B cell (primary cell): ENCODE data around the gene ANKRD10. TPM values are rescaled to one million over a fixed set of nuclear protein-coding genes. Genes with fewer than 3 reads are reported as not detected.

Experiments
- ATAC-seq: fragments of 200-7000 bp; cut with Tn5 transposase; one replicate; pipeline ENCODE4 v1.10.0; 2021; ENCODE audit warnings: low read depth, mild to moderate bottlenecking, moderate number of reproducible peaks, moderate library complexity
- CTCF ChIA-PET: fragments of 350-600 bp; sonication (Branson Sonifier 250); formaldehyde crosslinking; loops from one replicate; lab custom pipeline; 2021; ENCODE audit warnings: antibody characterized with exemption, inconsistent platforms; lab: Charles Lee
- POLR2A ChIA-PET: fragments of 350-600 bp; sonication (Branson Sonifier 250); formaldehyde crosslinking; loops from one replicate; lab custom pipeline; 2021; ENCODE audit warnings: antibody characterized with exemption; lab: Charles Lee
- DNase-seq: peaks from one replicate; pipeline ENCODE4 v3.0.0; 2013
- H2AFZ ChIP-seq: 2 replicates; pipeline ENCODE4 v1.6.1; 2012; ENCODE audit warnings: mild to moderate bottlenecking, low read depth, low read length; ENCODE audit not compliant: insufficient read depth, poor library complexity, severe bottlenecking
- H3K27ac ChIP-seq, 2 donors: 1 replicate in 1 of 2; 2 replicates in 1 of 2; pipeline ENCODE4 v1.5.1; 2012 to 2013; ENCODE audit warnings: low read length in 2 of 2, mild to moderate bottlenecking in 2 of 2, moderate library complexity in 1 of 2
- H3K27me3 ChIP-seq, 4 experiments: fragments of 200-600 bp in 1 of 4; sonication (generic) in 1 of 4; replicated peaks in 1 of 4; 1 replicate in 2 of 4; 2 replicates in 2 of 4; pipeline versions ENCODE4 v1.6.1 to v1.7.0; 2013 to 2016; ENCODE audit warnings: low read length in 3 of 4, mild to moderate bottlenecking in 2 of 4, mixed read lengths in 1 of 4, moderate library complexity in 1 of 4; ENCODE audit not compliant: insufficient read depth in 4 of 4, control insufficient read depth in 3 of 4; ENCODE audit errors: control extremely low read depth in 1 of 4
- H3K36me3 ChIP-seq, 2 experiments: replicated peaks in 1 of 2; 1 replicate in 1 of 2; 2 replicates in 1 of 2; pipeline versions ENCODE4 v1.6.1 to v1.7.1; 2013; ENCODE audit warnings: low read length in 1 of 2; ENCODE audit not compliant: insufficient read depth in 2 of 2, control insufficient read depth in 1 of 2; ENCODE audit errors: control extremely low read depth in 1 of 2, extremely low read depth in 1 of 2
- H3K4me1 ChIP-seq, 2 donors: fragments of 200-600 bp in 1 of 2; sonication (generic) in 1 of 2; 1 replicate in 1 of 2; 2 replicates in 1 of 2; pipeline versions ENCODE4 v1.5.1 to v1.6.1; 2013 to 2017; ENCODE audit warnings: low read length in 2 of 2; ENCODE audit not compliant: control insufficient read depth in 2 of 2, insufficient read depth in 2 of 2
- H3K4me2 ChIP-seq: replicated peaks from 2 replicates; pipeline ENCODE3; 2012; ENCODE audit warnings: mild to moderate bottlenecking, low read depth, low read length; ENCODE audit not compliant: poor library complexity, severe bottlenecking
- H3K4me3 ChIP-seq, 5 experiments: fragments of 200-600 bp in 1 of 5; sonication (generic) in 1 of 5; 1 replicate in 3 of 5; 2 replicates in 2 of 5; pipeline versions ENCODE4 v1.5.1 to v1.7.0; 2011 to 2016; ENCODE audit warnings: low read length in 4 of 5, mild to moderate bottlenecking in 4 of 5, low read depth in 2 of 5, control low read depth in 1 of 5, moderate library complexity in 1 of 5; ENCODE audit not compliant: insufficient read depth in 1 of 5; ENCODE audit errors: control extremely low read depth in 1 of 5, extremely low read depth in 1 of 5
- H3K79me2 ChIP-seq: fragments of 200-600 bp; sonication (generic); one replicate; pipeline ENCODE4 v1.6.0; 2016; ENCODE audit warnings: low read length; ENCODE audit not compliant: control insufficient read depth, insufficient read depth
- H3K9ac ChIP-seq: fragments of 200-600 bp; sonication (generic); 2 replicates; pipeline ENCODE4 v1.6.1; 2017; ENCODE audit warnings: mild to moderate bottlenecking, low read length, moderate library complexity
- H3K9me3 ChIP-seq, 3 donors: one replicate each; pipeline versions ENCODE4 v1.6.1 to v1.7.1; 2013; ENCODE audit warnings: low read length in 2 of 3; ENCODE audit not compliant: control insufficient read depth in 2 of 3, insufficient read depth in 1 of 3; ENCODE audit errors: control extremely low read depth in 1 of 3
- H4K20me1 ChIP-seq: 2 replicates; pipeline ENCODE4 v1.6.0; 2012; ENCODE audit warnings: mild to moderate bottlenecking, low read length; ENCODE audit not compliant: insufficient read depth, control insufficient read depth, poor library complexity, severe bottlenecking
- H3K27ac Mint-ChIP-seq: one replicate; pipeline ENCODE4 v1.8.0; 2021; ENCODE audit warnings: mixed read lengths
- H3K27me3 Mint-ChIP-seq: one replicate; pipeline ENCODE4 v1.8.0; 2021; ENCODE audit warnings: mixed read lengths
- H3K4me1 Mint-ChIP-seq: one replicate; pipeline ENCODE4 v1.8.0; 2021; ENCODE audit warnings: mixed read lengths
- H3K4me3 Mint-ChIP-seq: one replicate; pipeline ENCODE4 v1.8.0; 2021; ENCODE audit warnings: mixed read lengths
- H3K9me3 Mint-ChIP-seq: one replicate; pipeline ENCODE4 v1.8.0; 2022; ENCODE audit warnings: mixed read lengths; ENCODE audit not compliant: insufficient read depth
- EZH2 ChIP-seq: IDR thresholded peaks from 2 replicates; pipeline ENCODE4 v1.6.1; 2012; ENCODE audit warnings: borderline replicate concordance, low read depth, mild to moderate bottlenecking, moderate library complexity, low read length; ENCODE audit not compliant: insufficient read depth, poor library complexity, severe bottlenecking
- WGBS: methylation state at CpG from one replicate; pipeline ENCODE4 v1.1.5; 2013; ENCODE audit warnings: missing lambda C conversion rate; ENCODE audit not compliant: insufficient coverage; 5-methylcytosine and 5-hydroxymethylcytosine counted together
- intact Hi-C: fragments of 100-400 bp; cut with micrococcal nuclease; formaldehyde crosslinking; loops from one replicate; pipeline ENCODE4 v1.10.0; 2022
- polyA plus RNA-seq: library from polyadenylated mRNA; depleted of rRNA; stranded (reverse); fragments of >200 nt; gene quantifications from 2 replicates; pipeline ENCODE4 v1.2.3, GENCODE V29; 2012
- total RNA-seq, 2 donors: library from RNA; stranded (reverse); fragments of 120-200 nt in 1 of 2; gene quantifications; 1 replicate in 1 of 2; 2 replicates in 1 of 2; pipeline versions ENCODE4 v1.2.3 to v1.2.4, GENCODE V29; 2013 to 2022
- TF ChIP-seq, protein P1 (sequence below): fragments of 200-600 bp; IDR thresholded peaks from one replicate; pipeline ENCODE4 v1.8.0; 2022; ENCODE audit warnings: antibody characterized with exemption, mild to moderate bottlenecking

The ANKRD10 gene
- total and polyA plus RNA-seq, 2 donors (not counting 1 experiment from before 2014, with no cell fraction given): 142 to 256 TPM

DNA sequence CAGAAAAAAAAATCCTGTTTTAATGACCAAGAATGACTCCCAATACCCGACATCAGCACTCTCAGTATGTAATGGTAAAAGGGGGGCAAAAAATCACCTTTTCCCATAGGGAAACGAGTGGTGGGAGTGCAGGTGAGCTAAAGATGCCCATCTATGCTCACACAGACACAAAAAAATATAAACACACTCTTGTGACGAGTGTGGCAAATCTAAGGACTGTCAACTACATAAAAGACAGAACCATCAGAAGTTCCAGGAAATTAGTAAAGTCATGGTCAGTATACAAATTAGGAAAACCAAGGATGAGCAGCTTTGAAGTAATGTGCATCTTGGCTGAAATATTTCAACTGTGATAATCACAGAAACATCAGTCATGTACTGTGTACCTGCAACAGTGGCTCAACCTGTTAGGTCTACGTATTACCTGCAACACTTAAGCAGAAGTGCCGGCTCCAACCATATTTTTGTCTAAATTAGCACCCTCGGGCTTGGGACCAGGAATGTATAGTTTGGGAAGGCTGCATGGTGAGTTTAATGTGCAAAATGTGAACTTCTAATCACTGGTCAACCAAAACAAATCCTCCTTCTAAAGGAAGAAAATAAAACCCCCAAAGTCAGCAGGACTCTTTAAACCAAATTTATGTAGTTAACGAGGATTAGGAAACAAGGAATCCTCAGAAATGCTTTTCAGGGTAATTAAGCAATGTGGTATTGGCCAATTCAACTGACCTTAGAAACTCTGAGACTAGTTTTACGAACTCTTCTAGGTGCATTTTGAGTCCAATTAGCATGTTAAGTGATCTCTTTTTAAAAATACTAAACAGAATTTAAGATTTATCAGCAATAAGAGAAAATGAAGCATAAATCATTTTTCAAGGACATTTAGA lies 24.3 kb downstream of the ANKRD10 start:
- ChIA-PET POLR2A (no interaction called here), CTCF (no interaction called here)
- Histone ChIP-seq H2AFZ (no peak overlapping the region), H3K36me3 (peaks cover 0 to 26% of the 10 kb centered on the region in 2 experiments), H3K9me3 (no peaks in the 10 kb centered on the region), H3K4me2 (no peak overlapping the region), H3K4me3 (no peak overlapping the region), H3K27me3 (no peaks in the 10 kb centered on the region), H4K20me1 (no peaks in the 10 kb centered on the region), H3K9ac (no peak overlapping the region), H3K79me2 (no peaks in the 10 kb centered on the region), H3K27ac (no peak overlapping the region), H3K4me1 (no peaks in the 10 kb centered on the region)
- intact Hi-C loops: no loop called here
- WGBS: no CpG with 5 or more reads among the region's 8 CpGs
- no peak overlapping the region for H3K27ac Mint-ChIP-seq
- no peaks in the 10 kb centered on the region for H3K27me3 Mint-ChIP-seq
- ATAC-seq (no peak), DNase-seq (no peak)
- H3K4me1 Mint-ChIP-seq: no peaks in the 10 kb centered on the region
- TF ChIP-seq, protein P1, sequence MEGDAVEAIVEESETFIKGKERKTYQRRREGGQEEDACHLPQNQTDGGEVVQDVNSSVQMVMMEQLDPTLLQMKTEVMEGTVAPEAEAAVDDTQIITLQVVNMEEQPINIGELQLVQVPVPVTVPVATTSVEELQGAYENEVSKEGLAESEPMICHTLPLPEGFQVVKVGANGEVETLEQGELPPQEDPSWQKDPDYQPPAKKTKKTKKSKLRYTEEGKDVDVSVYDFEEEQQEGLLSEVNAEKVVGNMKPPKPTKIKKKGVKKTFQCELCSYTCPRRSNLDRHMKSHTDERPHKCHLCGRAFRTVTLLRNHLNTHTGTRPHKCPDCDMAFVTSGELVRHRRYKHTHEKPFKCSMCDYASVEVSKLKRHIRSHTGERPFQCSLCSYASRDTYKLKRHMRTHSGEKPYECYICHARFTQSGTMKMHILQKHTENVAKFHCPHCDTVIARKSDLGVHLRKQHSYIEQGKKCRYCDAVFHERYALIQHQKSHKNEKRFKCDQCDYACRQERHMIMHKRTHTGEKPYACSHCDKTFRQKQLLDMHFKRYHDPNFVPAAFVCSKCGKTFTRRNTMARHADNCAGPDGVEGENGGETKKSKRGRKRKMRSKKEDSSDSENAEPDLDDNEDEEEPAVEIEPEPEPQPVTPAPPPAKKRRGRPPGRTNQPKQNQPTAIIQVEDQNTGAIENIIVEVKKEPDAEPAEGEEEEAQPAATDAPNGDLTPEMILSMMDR: no peak
- H3K4me3 Mint-ChIP-seq: no peak overlapping the region
- H3K9me3 Mint-ChIP-seq: no peaks in the 10 kb centered on the region

- intact Hi-C loops: no loop called here
- Mint-ChIP-seq H3K27me3 (no peaks in the 10 kb centered on the region), H3K4me1 (no peaks in the 10 kb centered on the region), H3K9me3 (no peaks in the 10 kb centered on the region), H3K27ac (no peak overlapping the region), H3K4me3 (no peak overlapping the region)
- no peak overlapping the region for H3K9ac ChIP-seq
- DNase-seq: no peak
- CTCF ChIA-PET: no interaction called here
- no peak overlapping the region for H3K4me2 ChIP-seq
- H3K4me3 ChIP-seq: no peak overlapping the region
- no peaks in the 10 kb centered on the region for H3K79me2 ChIP-seq
- H2AFZ ChIP-seq: no peak overlapping the region
- peaks cover 0 to 18% of the 10 kb centered on the region in 2 experiments for H3K36me3 ChIP-seq
- no peaks in the 10 kb centered on the region for H3K9me3 ChIP-seq
- no peak for ATAC-seq
- TF ChIP-seq, protein P1: no peak
- no peak for TF ChIP-seq EZH2
- no peaks in the 10 kb centered on the region for H3K4me1 ChIP-seq
- H4K20me1 ChIP-seq: no peaks in the 10 kb centered on the region
- WGBS: no CpG with 5 or more reads among the region's 3 CpGs
- no peak overlapping the region for H3K27ac ChIP-seq
- H3K27me3 ChIP-seq: no peaks in the 10 kb centered on the region
- POLR2A ChIA-PET: no interaction called here
Measured at GRCh38 chr13:110888390-110888789, 26.5 kb downstream of the ANKRD10 start.
